Measurements from ENCODE around the gene TNNI3K. TPM values are rescaled to one million over a fixed set of nuclear protein-coding genes. Genes with fewer than 3 reads are reported as not detected.

The TNNI3K gene
- total and polyA plus RNA-seq, 9 of the 15 experiments (the other 6 are each of a cell fraction or from before 2014, with no cell fraction given), result 0.21 to 0.53 (median 0.32) TPM; not detected in 5

DNA sequence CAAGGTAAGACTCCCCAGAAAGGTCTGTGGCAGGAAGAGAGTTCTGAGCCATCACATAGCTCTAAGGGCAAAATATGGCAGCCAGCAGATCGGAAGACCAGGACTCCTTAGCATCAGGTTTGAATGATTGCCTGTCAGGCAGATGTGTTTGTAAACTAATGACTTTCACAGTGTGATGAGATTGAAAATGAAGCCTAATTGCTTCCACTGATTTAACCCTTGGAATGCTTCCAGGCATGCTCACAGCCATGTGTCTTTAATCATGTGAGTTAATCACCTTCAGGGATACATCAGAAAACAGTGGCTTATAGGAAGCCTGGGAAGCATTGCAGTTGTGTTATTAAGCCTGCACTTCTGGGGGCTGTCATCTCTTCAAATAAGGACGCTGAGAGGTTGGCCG is 194.4 kb downstream of the TNNI3K start:
- in situ Hi-C loops (cut with MboI) (no loop called here), intact Hi-C loops (cut with micrococcal nuclease) (no loop called here)
- no peak overlapping the region for H3K9ac ChIP-seq (ENCODE audit: insufficient read depth in 1 of 2, low read depth in 2 of 2, low read length in 2 of 2)
- no peak for ATAC-seq
- WGBS (ENCODE audit: insufficient coverage, low coverage, missing lambda C conversion rate), result 0% methylated on average over 3 of the region's 3 CpGs
- H3K4me3 ChIP-seq, result no peak overlapping the region
- no peak overlapping the region for H3K27ac ChIP-seq (ENCODE audit: extremely low read depth, low read depth, low read length)
- H2AFZ ChIP-seq (ENCODE audit: low read depth, low read length), result no peak overlapping the region
- no peaks in the 10 kb centered on the region for H3K4me1 ChIP-seq (replicated peaks in 1 of 2; ENCODE audit: control insufficient read depth in 2 of 2, insufficient read depth in 2 of 2, low read length in 2 of 2)
- no peak for FAIRE-seq
- ChIA-PET POLR2A (no interaction called here), CTCF (ENCODE audit: low intra/inter-chr PET ratio) (no interaction called here)
- no peaks in the 10 kb centered on the region for H3K9me3 ChIP-seq (replicated peaks; ENCODE audit: control insufficient read depth, insufficient read depth, low read depth, low read length)
- DNase-seq (ENCODE audit: extremely low read depth in 1 of 4, low spot score in 3 of 4), result no peak
- no peak overlapping the region for H3K4me2 ChIP-seq (ENCODE audit: insufficient read depth, low read length)
- H3K36me3 ChIP-seq (ENCODE audit: control insufficient read depth, insufficient read depth, low read length), result no peaks in the 10 kb centered on the region
- H3K9me1 ChIP-seq (ENCODE audit: control insufficient read depth, insufficient read depth, low read length), result no peaks in the 10 kb centered on the region
- BruUV-seq (replicated peaks), result no TSS peak
- no peaks in the 10 kb centered on the region for H4K20me1 ChIP-seq (replicated peaks; ENCODE audit: control insufficient read depth, insufficient read depth, low read length)
- TF ChIP-seq, protein P1, sequence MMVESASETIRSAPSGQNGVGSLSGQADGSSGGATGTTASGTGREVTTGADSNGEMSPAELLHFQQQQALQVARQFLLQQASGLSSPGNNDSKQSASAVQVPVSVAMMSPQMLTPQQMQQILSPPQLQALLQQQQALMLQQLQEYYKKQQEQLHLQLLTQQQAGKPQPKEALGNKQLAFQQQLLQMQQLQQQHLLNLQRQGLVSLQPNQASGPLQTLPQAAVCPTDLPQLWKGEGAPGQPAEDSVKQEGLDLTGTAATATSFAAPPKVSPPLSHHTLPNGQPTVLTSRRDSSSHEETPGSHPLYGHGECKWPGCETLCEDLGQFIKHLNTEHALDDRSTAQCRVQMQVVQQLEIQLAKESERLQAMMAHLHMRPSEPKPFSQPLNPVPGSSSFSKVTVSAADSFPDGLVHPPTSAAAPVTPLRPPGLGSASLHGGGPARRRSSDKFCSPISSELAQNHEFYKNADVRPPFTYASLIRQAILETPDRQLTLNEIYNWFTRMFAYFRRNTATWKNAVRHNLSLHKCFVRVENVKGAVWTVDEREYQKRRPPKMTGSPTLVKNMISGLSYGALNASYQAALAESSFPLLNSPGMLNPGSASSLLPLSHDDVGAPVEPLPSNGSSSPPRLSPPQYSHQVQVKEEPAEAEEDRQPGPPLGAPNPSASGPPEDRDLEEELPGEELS (CRISPR knock-in tag; IDR thresholded peaks at IDR 0.05; ENCODE audit: borderline replicate concordance), result no peak
- TF ChIP-seq FOSL1 (tag; conservative IDR thresholded peaks at IDR 0.05) (no peak), NFE2 (IDR thresholded peaks at IDR 0.05; ENCODE audit: low read depth) (no peak), RBFOX2 (IDR thresholded peaks at IDR 0.05; ENCODE audit: low read depth, low read length) (no peak), MCM5 (IDR thresholded peaks at IDR 0.05; ENCODE audit: low read depth) (no peak), U2AF1 (optimal IDR thresholded peaks at IDR 0.05; ENCODE audit: low read depth, low read length) (no peak), TFAM (CRISPR knock-in tag; conservative IDR thresholded peaks at IDR 0.05) (no peak), KDM5B (IDR thresholded peaks at IDR 0.05; ENCODE audit: insufficient replicate concordance, low read depth, low read length) (no peak), ZNF696 (CRISPR knock-in tag; conservative IDR thresholded peaks at IDR 0.05) (no peak), FIP1L1 (IDR thresholded peaks at IDR 0.05; ENCODE audit: low read depth, low read length, poor library complexity, severe bottlenecking) (no peak), POLR2A (conservative IDR thresholded peaks at IDR 0.05) (no peak), RHOXF2B (CRISPR knock-in tag; conservative IDR thresholded peaks at IDR 0.05) (no peak), ZNF232 (CRISPR knock-in tag; IDR thresholded peaks at IDR 0.05) (no peak), SAFB2 (IDR thresholded peaks at IDR 0.05; ENCODE audit: borderline replicate concordance, low read depth, low read length, severe bottlenecking) (no peak), ZNF717 (CRISPR knock-in tag; IDR thresholded peaks at IDR 0.05) (no peak), ZNF354B (CRISPR knock-in tag; IDR thresholded peaks at IDR 0.05) (no peak)
- TF ChIP-seq, protein P2, sequence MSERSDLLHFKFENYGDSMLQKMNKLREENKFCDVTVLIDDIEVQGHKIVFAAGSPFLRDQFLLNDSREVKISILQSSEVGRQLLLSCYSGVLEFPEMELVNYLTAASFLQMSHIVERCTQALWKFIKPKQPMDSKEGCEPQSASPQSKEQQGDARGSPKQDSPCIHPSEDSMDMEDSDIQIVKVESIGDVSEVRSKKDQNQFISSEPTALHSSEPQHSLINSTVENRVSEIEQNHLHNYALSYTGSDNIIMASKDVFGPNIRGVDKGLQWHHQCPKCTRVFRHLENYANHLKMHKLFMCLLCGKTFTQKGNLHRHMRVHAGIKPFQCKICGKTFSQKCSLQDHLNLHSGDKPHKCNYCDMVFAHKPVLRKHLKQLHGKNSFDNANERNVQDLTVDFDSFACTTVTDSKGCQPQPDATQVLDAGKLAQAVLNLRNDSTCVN (CRISPR knock-in tag; IDR thresholded peaks at IDR 0.05), result no peak
- TF ChIP-seq, protein P3, sequence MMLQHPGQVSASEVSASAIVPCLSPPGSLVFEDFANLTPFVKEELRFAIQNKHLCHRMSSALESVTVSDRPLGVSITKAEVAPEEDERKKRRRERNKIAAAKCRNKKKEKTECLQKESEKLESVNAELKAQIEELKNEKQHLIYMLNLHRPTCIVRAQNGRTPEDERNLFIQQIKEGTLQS (IDR thresholded peaks at IDR 0.05), result no peak
- TF ChIP-seq, protein P3 (CRISPR knock-in tag; conservative IDR thresholded peaks at IDR 0.05), result no peak
- TF ChIP-seq, protein P4, sequence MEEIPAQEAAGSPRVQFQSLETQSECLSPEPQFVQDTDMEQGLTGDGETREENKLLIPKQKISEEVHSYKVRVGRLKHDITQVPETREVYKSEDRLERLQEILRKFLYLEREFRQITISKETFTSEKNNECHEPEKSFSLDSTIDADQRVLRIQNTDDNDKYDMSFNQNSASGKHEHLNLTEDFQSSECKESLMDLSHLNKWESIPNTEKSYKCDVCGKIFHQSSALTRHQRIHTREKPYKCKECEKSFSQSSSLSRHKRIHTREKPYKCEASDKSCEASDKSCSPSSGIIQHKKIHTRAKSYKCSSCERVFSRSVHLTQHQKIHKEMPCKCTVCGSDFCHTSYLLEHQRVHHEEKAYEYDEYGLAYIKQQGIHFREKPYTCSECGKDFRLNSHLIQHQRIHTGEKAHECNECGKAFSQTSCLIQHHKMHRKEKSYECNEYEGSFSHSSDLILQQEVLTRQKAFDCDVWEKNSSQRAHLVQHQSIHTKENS (CRISPR knock-in tag; IDR thresholded peaks at IDR 0.05), result no peak
- H3K27me3 ChIP-seq (ENCODE audit: control insufficient read depth in 2 of 2, insufficient read depth in 2 of 2, low read length in 2 of 2), result no peaks in the 10 kb centered on the region
- no peaks in the 10 kb centered on the region for H3K79me2 ChIP-seq (ENCODE audit: control insufficient read depth, insufficient read depth, low read length)

Measured in K562 (cell line).